ENCODE data around the gene FAM227A.

Gene FAM227A

GRCh38 chr22:38567531-38568285, 88.5 kb downstream of the FAM227A start:
- H3K9ac ChIP-seq (ENCODE audit: low read depth, low read length): no peak overlapping the region
- no peak overlapping the region for H3K4me3 ChIP-seq (ENCODE audit: low read length)
- no peaks in the 10 kb centered on the region for H3K9me3 ChIP-seq (ENCODE audit: insufficient read depth, low read depth, low read length)
- H3K4me1 ChIP-seq (ENCODE audit: insufficient read depth, low read length): peaks cover 12% of the 10 kb centered on the region
- no peak overlapping the region for H3K27ac ChIP-seq (ENCODE audit: low read length)
- H3K36me3 ChIP-seq (ENCODE audit: insufficient read depth, low read depth, low read length): no peaks in the 10 kb centered on the region
- H3K27me3 ChIP-seq (ENCODE audit: insufficient read depth, low read length): no peaks in the 10 kb centered on the region

GRCh38 chr22:38566726-38567504, 89.3 kb downstream of the FAM227A start:
- Histone ChIP-seq H3K4me1 (ENCODE audit: insufficient read depth, low read length) (peaks cover 12% of the 10 kb centered on the region), H3K27ac (ENCODE audit: low read length) (no peak overlapping the region), H3K27me3 (ENCODE audit: insufficient read depth, low read length) (no peaks in the 10 kb centered on the region), H3K9me3 (ENCODE audit: insufficient read depth, low read depth, low read length) (no peaks in the 10 kb centered on the region), H3K4me3 (ENCODE audit: low read length) (no peak overlapping the region), H3K36me3 (ENCODE audit: insufficient read depth, low read depth, low read length) (no peaks in the 10 kb centered on the region), H3K9ac (ENCODE audit: low read depth, low read length) (no peak overlapping the region)

GRCh38 chr22:38565441-38565840, 90.8 kb downstream of the FAM227A start:
- no peaks in the 10 kb centered on the region for H3K36me3 ChIP-seq (ENCODE audit: insufficient read depth, low read depth, low read length)
- no peaks in the 10 kb centered on the region for H3K9me3 ChIP-seq (ENCODE audit: insufficient read depth, low read depth, low read length)
- no peak overlapping the region for H3K9ac ChIP-seq (ENCODE audit: low read depth, low read length)
- H3K27ac ChIP-seq (ENCODE audit: low read length): no peak overlapping the region
- H3K4me1 ChIP-seq (ENCODE audit: insufficient read depth, low read length): 0 out of 2 replicates have a peak, but pooled peaks cover 4% of the 10 kb centered on the region
- H3K27me3 ChIP-seq (ENCODE audit: insufficient read depth, low read length): no peaks in the 10 kb centered on the region
- no peak overlapping the region for H3K4me3 ChIP-seq (ENCODE audit: low read length)

- Histone ChIP-seq H3K36me3 (ENCODE audit: insufficient read depth, low read depth, low read length) (no peaks in the 10 kb centered on the region), H3K9ac (ENCODE audit: low read depth, low read length) (no peak overlapping the region), H3K4me1 (ENCODE audit: insufficient read depth, low read length) (0 out of 2 replicates have a peak, but pooled peaks cover 4% of the 10 kb centered on the region), H3K9me3 (ENCODE audit: insufficient read depth, low read depth, low read length) (no peaks in the 10 kb centered on the region), H3K27me3 (ENCODE audit: insufficient read depth, low read length) (no peaks in the 10 kb centered on the region), H3K27ac (ENCODE audit: low read length) (no peak overlapping the region), H3K4me3 (ENCODE audit: low read length) (no peak overlapping the region)
These were observed 91.5 kb downstream of the FAM227A start for GRCh38 chr22:38564669-38565068.

- H3K9me3 ChIP-seq (ENCODE audit: insufficient read depth, low read depth, low read length): no peaks in the 10 kb centered on the region
- H3K4me1 ChIP-seq (ENCODE audit: insufficient read depth, low read length): no peaks in the 10 kb centered on the region
- H3K9ac ChIP-seq (ENCODE audit: low read depth, low read length): no peak overlapping the region
- no peaks in the 10 kb centered on the region for H3K27me3 ChIP-seq (ENCODE audit: insufficient read depth, low read length)
- H3K4me3 ChIP-seq (ENCODE audit: low read length): no peak overlapping the region
- H3K36me3 ChIP-seq (ENCODE audit: insufficient read depth, low read depth, low read length): no peaks in the 10 kb centered on the region
- no peak overlapping the region for H3K27ac ChIP-seq (ENCODE audit: low read length)
These were observed 101.9 kb downstream of the FAM227A start for GRCh38 chr22:38554281-38554680.

GRCh38 chr22:38549101-38549894, 106.9 kb downstream of the FAM227A start:
- no peaks in the 10 kb centered on the region for H3K9me3 ChIP-seq (ENCODE audit: insufficient read depth, low read depth, low read length)
- H3K9ac ChIP-seq (ENCODE audit: low read depth, low read length): no peak overlapping the region
- H3K27ac ChIP-seq (ENCODE audit: low read length): no peak overlapping the region
- H3K4me3 ChIP-seq (ENCODE audit: low read length): no peak overlapping the region
- H3K36me3 ChIP-seq (ENCODE audit: insufficient read depth, low read depth, low read length): no peaks in the 10 kb centered on the region
- no peaks in the 10 kb centered on the region; the same call in 1 of the 2 replicates for H3K4me1 ChIP-seq (ENCODE audit: insufficient read depth, low read length)
- no peaks in the 10 kb centered on the region for H3K27me3 ChIP-seq (ENCODE audit: insufficient read depth, low read length)

GRCh38 chr22:38540701-38541100, 115.5 kb downstream of the FAM227A start:
- H3K27me3 ChIP-seq (ENCODE audit: insufficient read depth, low read length): no peaks in the 10 kb centered on the region
- H3K4me1 ChIP-seq (ENCODE audit: insufficient read depth, low read length): no peaks in the 10 kb centered on the region
- no peak overlapping the region for H3K4me3 ChIP-seq (ENCODE audit: low read length)
- no peaks in the 10 kb centered on the region for H3K36me3 ChIP-seq (ENCODE audit: insufficient read depth, low read depth, low read length)
- H3K9ac ChIP-seq (ENCODE audit: low read depth, low read length): no peak overlapping the region
- H3K27ac ChIP-seq (ENCODE audit: low read length): no peak overlapping the region
- H3K9me3 ChIP-seq (ENCODE audit: insufficient read depth, low read depth, low read length): peaks cover 12% of the 10 kb centered on the region; the same call in 1 of the 2 replicates

- Histone ChIP-seq H3K9me3 (ENCODE audit: insufficient read depth, low read depth, low read length) (no peaks in the 10 kb centered on the region), H3K36me3 (ENCODE audit: insufficient read depth, low read depth, low read length) (no peaks in the 10 kb centered on the region), H3K4me1 (ENCODE audit: insufficient read depth, low read length) (no peaks in the 10 kb centered on the region), H3K4me3 (ENCODE audit: low read length) (no peak overlapping the region), H3K27ac (ENCODE audit: low read length) (no peak overlapping the region), H3K9ac (ENCODE audit: low read depth, low read length) (no peak overlapping the region), H3K27me3 (ENCODE audit: insufficient read depth, low read length) (no peaks in the 10 kb centered on the region)
These were observed 124.8 kb downstream of the FAM227A start for GRCh38 chr22:38531251-38531938.

Data from iPS-20b (cell line).